Measurements from ENCODE around the gene DNAH1. TPM values are rescaled to one million over a fixed set of nuclear protein-coding genes. Genes with fewer than 3 reads are reported as not detected.

DNAH1 gene
- total and polyA plus RNA-seq, 2 experiments from 2014 or later, result 0.81 to 1.8 TPM

GRCh38 chr3:52401551-52401950, 85.4 kb downstream of the DNAH1 start (continued):
- TF ChIP-seq CREB1 (CRISPR knock-in tag; IDR thresholded peaks at IDR 0.05; ENCODE audit: low read depth) (no peak), NANOG (IDR thresholded peaks at IDR 0.05; ENCODE audit: borderline replicate concordance) (no peak)

GRCh38 chr3:52402101-52402521, 86.0 kb downstream of the DNAH1 start:
- Mint-ChIP-seq H3K27ac (no peak overlapping the region), H3K4me3 (no peak overlapping the region), H3K4me1 (no peaks in the 10 kb centered on the region), H3K9me3 (no peaks in the 10 kb centered on the region), H3K27me3 (ENCODE audit: insufficient read depth, low read depth, poor library complexity) (peaks cover 7% of the 10 kb centered on the region), H3K36me3 (ENCODE audit: low read depth) (peaks cover 53% of the 10 kb centered on the region)
- TF ChIP-seq CREB1 (CRISPR knock-in tag; IDR thresholded peaks at IDR 0.05; ENCODE audit: low read depth), result no peak
- TF ChIP-seq ETS1 (IDR thresholded peaks at IDR 0.05), result no peak
- TF ChIP-seq REST (IDR thresholded peaks at IDR 0.05; ENCODE audit: unreplicated experiment), result no peak
- TF ChIP-seq POLR2AphosphoS5 (IDR thresholded peaks at IDR 0.05; ENCODE audit: low read depth), result no peak
- TF ChIP-seq EZH2phosphoT487 (IDR thresholded peaks at IDR 0.05; ENCODE audit: unreplicated experiment), result no peak
- TF ChIP-seq CTCF (conservative IDR thresholded peaks at IDR 0.05; ENCODE audit: low read depth in 2 of 2), result no peak
- TF ChIP-seq ZNF462 (CRISPR knock-in tag; IDR thresholded peaks at IDR 0.05), result no peak
- no peak for TF ChIP-seq JUNB (IDR thresholded peaks at IDR 0.05; ENCODE audit: unreplicated experiment)
- TF ChIP-seq NANOG (IDR thresholded peaks at IDR 0.05; ENCODE audit: borderline replicate concordance), result no peak
- no peaks in the 10 kb centered on the region for H3K27me3 ChIP-seq (ENCODE audit: insufficient read depth)
- H2AFZ ChIP-seq, result no peak overlapping the region
- no peaks in the 10 kb centered on the region for H3K4me1 ChIP-seq (ENCODE audit: insufficient read depth)
- no peaks in the 10 kb centered on the region for H3K79me2 ChIP-seq (replicated peaks; ENCODE audit: insufficient read depth)
- DNase-seq (ENCODE audit: low spot score) (no peak), ATAC-seq (no peak)
- no peaks in the 10 kb centered on the region for H3F3A ChIP-seq (replicated peaks; ENCODE audit: low read depth)
- no peak overlapping the region for H3K27ac ChIP-seq (ENCODE audit: low read depth)
- no peak overlapping the region for H3K4me3 ChIP-seq
- no peaks in the 10 kb centered on the region; the same call in 1 of the 2 replicates for H4K20me1 ChIP-seq (replicated peaks; ENCODE audit: insufficient read depth)
- H3K36me3 ChIP-seq (ENCODE audit: insufficient read depth), result no peaks in the 10 kb centered on the region; the same call in 1 of the 2 replicates
- H3K9me2 ChIP-seq (ENCODE audit: insufficient read depth), result no peaks in the 10 kb centered on the region
- no peak overlapping the region for H3K4me2 ChIP-seq

Data from GM23338 (cell line).